GM18873 (cell line): ENCODE results near the gene ATAD3B.
"Not testable (repeated sequence)": the region's sequence is repeated elsewhere in the genome, so short reads cannot be mapped to it uniquely, and the experiment has no call there.

Experiments
- ATAC-seq: cut with Tn5 transposase; IDR thresholded peaks from one replicate; pipeline ENCODE4 v1.9.1; 2021; ENCODE audit warnings: mild to moderate bottlenecking, moderate library complexity, moderate number of reproducible peaks; ENCODE audit not compliant: unreplicated experiment, low FRiP score

ATAD3B gene

DNA sequence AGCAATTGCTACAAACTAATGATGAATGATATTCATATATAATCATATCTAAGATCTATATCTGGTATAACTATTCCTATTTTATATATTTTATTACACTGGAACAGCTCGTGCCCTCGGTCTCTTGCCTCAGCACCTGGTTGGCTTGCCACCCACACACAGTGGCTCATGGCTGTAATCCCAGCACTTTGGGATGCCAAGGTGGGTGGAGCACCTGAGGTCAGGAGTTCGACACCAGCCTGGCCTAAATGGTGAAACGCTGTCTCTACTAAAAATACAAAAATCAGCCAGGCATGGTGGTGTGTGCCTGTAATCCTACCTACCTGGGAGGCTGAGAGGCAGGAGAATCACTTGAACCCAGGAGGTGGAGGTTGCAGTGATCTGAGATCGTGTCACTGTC lies 34.2 kb downstream of the ATAD3B start:
- not testable (repeated sequence) for ATAC-seq

DNA sequence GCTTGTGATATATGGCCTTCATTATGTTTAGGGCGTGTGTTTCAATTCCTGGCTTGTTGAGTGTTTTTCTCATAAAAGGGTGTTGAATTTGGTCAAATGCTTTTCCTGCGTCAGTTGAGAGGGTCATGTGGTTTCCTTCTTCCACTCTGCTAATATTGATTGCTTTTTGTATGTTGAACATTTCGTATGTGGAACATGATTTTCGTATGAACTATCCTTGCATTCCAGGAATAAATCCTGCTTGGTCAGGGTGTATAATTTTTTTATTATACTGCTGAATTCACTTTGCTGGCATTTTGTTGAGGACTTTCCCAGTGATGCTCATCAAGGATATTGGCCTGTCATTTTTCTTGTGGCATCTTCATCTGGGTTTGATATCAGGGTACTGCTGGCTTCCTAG lies 35.7 kb downstream of the ATAD3B start:
- no peak for ATAC-seq

GRCh38 chr1:1508775-1509464 lies 37.4 kb downstream of the ATAD3B start:
- ATAC-seq, result not testable (repeated sequence)

- ATAC-seq, result not testable (repeated sequence)
Measured at GRCh38 chr1:1509465-1509850, 37.9 kb downstream of the ATAD3B start.

GRCh38 chr1:1510912-1511532 lies 39.5 kb downstream of the ATAD3B start:
- no peak for ATAC-seq

DNA sequence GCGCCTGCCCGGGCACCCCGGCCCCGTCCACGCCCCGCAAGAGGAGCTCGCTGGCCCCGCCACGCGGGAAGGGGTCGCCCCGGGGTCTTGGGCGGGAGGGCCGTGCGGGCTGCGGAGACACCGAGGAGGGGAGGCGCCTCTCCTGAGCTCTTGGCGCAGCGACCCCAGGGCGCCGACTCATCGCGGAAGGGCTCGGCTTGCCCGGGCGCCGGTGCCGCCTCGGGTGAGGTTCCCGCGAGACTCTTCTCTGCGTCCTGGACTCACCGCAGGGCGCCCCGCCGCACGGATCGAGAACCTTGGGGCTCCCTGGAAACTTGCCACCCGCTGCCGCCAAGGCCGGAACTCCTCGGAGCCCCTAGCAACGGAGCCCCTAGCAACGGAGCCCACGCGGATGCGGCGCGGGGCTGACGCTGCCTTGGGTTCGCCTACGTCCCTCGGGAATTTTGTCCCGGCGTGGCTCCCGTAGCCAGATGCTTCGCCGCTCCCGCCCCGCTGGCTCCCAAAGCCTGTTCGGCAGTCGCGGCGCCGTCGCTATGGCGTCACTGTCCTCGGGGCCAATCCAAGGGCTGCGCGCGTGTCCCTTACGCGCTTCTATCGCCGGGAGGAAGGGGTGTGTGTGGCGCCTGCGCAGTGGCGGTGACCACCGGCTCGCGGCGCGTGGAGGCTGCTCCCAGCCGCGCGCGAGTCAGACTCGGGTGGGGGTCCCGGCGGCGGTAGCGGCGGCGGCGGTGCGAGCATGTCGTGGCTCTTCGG lies 40.1 kb downstream of the ATAD3B start, which contains the start of gene ATAD3A:
Gene ATAD3A (plus strand): TSS at position 630 of the 753 bp plus-strand sequence. CDS start 107 bp downstream, at position 737.
- ATAC-seq, result peak; percentile 81

- ATAC-seq, result not testable (repeated sequence)
Measured at GRCh38 chr1:1512425-1512824, 40.9 kb downstream of the ATAD3B start.

GRCh38 chr1:1513675-1514074 lies 42.1 kb downstream of the ATAD3B start:
- not testable (repeated sequence) for ATAC-seq

GRCh38 chr1:1514376-1514775 lies 42.8 kb downstream of the ATAD3B start:
- not testable (repeated sequence) for ATAC-seq

GRCh38 chr1:1516923-1517322 lies 45.4 kb downstream of the ATAD3B start:
- not testable (repeated sequence) for ATAC-seq

DNA sequence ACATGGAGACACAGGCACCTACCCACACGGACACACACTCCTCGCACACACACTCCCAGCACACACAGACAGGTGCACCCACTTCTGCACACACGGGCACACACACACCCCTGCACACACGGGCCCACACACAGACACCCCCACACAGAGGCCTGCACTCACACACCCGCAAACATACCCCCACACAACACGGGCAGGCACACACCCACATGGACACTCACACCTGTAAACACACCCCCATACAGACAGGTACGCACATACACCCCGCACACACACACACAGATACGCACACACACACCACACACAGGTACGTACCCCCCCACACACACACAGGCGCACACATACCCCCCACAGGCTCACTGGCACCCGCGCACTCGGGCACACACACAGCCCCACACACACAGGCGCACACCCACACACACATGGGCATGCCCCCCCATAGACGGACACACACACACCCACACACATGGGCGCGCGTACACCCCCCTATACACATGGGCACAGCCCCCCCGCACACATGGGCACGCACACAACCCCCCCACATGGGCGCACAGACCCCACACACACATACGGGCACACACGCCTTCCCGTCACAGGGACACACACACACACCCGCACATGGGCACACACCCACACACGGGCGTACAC lies 46.5 kb downstream of the ATAD3B start:
- ATAC-seq, result no peak

- ATAC-seq, result not testable (repeated sequence)
Measured at GRCh38 chr1:1518621-1519007, 47.0 kb downstream of the ATAD3B start.

GRCh38 chr1:1519805-1520505 lies 48.4 kb downstream of the ATAD3B start:
- ATAC-seq, result not testable (repeated sequence)

- ATAC-seq, result no peak
Measured at GRCh38 chr1:1521331-1521730, 49.8 kb downstream of the ATAD3B start.

DNA sequence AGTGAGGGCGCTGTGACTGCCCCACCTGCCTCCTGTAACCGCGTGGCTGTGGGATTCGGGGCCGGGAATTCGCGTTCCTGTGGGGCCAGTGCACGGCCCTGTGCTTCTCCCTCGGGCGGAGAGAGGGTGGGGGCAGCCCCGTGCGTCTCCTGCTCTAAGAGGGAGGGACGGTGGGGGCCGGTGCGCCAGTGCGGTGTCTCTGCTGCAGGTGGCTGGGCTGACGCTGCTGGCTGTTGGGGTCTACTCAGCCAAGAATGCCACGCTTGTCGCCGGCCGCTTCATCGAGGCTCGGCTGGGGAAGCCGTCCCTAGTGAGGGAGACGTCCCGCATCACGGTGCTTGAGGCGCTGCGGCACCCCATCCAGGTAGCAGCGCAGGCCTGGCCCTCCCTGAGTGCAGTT lies 51.0 kb downstream of the ATAD3B start:
- ATAC-seq, result not testable (repeated sequence)

DNA sequence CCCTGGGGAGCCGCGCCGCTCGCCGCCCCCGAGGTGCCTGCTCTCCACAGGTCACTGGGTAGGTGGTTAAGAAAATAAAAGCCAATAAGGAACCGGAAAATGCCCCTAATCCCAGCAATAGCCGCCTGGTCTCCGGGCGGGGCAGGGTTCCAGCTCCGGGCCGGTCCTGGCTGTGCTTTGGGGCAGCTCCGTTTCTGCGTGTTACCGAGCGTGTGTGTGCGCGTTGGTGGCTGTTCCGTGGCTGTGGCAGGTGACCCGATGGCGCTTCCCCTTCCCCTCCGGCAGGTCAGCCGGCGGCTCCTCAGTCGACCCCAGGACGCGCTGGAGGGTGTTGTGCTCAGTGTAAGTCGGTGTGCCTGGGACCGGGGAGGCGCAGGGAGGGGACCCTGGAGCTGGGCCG lies 51.7 kb downstream of the ATAD3B start:
- ATAC-seq, result not testable (repeated sequence)

DNA sequence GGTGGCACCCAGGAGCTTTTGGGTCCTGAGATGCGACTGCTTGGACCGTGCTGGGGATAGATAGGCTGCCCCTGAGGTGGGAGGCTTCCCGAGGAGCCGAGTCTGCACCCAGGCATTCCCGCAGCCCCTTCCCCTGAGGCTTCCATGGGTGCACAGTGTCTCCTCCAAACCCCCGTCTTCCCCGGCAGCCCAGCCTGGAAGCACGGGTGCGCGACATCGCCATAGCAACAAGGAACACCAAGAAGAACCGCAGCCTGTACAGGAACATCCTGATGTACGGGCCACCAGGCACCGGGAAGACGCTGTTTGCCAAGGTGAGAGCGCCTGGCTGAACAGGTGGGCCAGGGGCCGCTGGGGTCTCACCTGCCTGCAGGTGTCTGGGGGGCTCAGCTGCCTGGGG lies 52.1 kb downstream of the ATAD3B start:
- not testable (repeated sequence) for ATAC-seq

GRCh38 chr1:1524750-1525383 lies 53.3 kb downstream of the ATAD3B start:
- ATAC-seq, result not testable (repeated sequence)

DNA sequence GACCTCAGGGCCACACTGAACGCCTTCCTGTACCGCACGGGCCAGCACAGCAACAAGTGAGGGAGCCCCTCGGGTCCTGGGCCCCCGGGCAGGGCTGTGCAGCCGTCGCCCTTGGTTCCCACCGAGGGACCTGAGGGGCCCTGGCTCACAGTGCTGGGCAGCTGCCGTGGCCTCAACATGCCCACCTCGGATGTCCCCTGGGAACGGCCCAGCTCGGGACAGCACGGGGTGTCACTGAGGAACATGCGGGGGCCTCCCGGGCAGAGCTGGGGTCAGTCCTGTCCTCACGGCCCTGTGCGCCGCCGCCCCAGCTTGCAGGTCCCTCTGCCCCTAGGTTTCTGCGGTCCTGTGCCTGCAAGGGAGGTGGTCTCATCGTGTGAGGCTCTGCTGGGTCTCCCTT lies 54.9 kb downstream of the ATAD3B start:
- not testable (repeated sequence) for ATAC-seq
